ENCODE results near the gene DLG5. TPM values are rescaled to one million over a fixed set of nuclear protein-coding genes. Genes with fewer than 3 reads are reported as not detected.

DLG5 gene, protein sequence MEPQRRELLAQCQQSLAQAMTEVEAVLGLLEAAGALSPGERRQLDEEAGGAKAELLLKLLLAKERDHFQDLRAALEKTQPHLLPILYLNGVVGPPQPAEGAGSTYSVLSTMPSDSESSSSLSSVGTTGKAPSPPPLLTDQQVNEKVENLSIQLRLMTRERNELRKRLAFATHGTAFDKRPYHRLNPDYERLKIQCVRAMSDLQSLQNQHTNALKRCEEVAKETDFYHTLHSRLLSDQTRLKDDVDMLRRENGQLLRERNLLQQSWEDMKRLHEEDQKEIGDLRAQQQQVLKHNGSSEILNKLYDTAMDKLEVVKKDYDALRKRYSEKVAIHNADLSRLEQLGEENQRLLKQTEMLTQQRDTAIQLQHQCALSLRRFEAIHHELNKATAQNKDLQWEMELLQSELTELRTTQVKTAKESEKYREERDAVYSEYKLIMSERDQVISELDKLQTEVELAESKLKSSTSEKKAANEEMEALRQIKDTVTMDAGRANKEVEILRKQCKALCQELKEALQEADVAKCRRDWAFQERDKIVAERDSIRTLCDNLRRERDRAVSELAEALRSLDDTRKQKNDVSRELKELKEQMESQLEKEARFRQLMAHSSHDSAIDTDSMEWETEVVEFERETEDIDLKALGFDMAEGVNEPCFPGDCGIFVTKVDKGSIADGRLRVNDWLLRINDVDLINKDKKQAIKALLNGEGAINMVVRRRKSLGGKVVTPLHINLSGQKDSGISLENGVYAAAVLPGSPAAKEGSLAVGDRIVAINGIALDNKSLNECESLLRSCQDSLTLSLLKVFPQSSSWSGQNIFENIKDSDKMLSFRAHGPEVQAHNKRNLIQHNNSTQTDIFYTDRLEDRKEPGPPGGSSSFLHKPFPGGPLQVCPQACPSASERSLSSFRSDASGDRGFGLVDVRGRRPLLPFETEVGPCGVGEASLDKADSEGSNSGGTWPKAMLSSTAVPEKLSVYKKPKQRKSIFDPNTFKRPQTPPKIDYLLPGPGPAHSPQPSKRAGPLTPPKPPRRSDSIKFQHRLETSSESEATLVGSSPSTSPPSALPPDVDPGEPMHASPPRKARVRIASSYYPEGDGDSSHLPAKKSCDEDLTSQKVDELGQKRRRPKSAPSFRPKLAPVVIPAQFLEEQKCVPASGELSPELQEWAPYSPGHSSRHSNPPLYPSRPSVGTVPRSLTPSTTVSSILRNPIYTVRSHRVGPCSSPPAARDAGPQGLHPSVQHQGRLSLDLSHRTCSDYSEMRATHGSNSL (N-terminal part only)
- polyA plus RNA-seq (2013, experiment 1 of 2; ENCODE audit: insufficient read length) = 35.0 TPM
- 35.9 TPM for polyA plus RNA-seq (2013, experiment 2 of 2; ENCODE audit: insufficient read length)

DNA sequence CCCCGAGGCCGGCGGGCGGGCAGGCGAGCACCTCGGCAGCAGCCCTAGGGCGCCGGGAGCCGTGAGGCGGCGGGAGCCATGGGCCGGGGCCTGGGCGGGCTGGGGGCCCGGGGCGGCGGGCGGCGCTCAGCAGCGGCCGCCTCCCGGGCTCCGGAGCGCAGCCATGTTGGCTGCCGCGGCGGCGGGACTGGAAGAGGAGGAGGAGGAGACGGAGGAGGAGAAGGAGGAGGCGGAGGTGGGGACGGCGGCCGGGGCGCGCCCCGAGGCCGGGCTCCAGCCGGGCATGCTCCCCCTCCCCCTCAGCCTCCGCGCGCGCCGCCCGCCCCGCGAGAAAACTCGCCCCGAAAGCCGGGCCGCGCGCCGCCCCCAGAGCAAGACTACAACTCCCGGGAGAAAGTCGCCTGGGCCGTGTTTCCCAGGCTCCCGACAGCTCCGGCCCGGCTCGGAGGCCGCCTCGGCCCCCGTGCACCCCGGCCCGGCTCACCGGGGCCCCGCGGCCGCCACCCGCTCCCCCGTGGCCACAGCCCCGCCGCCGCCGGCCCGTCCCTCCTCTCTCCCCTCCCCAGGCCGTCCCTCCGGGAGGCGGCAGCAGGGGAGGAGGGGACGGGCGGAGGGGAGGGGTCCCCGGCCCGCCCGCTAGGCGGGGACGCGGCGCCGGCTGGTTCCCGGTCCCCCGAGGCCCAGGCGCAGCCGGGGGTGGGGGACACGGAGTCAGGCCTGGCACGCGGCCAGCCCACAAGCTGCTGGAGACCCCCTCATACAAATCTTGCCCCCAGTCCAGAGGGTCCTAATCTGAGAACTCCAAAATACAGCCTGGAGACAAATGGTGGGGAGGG is at the start of gene DLG5:
Gene DLG5 (minus strand): TSS at position 190 of the 836 bp plus-strand sequence. CDS start 235 bp downstream, outside the sequence.
- DNase-seq = peak; percentile 66

DNA sequence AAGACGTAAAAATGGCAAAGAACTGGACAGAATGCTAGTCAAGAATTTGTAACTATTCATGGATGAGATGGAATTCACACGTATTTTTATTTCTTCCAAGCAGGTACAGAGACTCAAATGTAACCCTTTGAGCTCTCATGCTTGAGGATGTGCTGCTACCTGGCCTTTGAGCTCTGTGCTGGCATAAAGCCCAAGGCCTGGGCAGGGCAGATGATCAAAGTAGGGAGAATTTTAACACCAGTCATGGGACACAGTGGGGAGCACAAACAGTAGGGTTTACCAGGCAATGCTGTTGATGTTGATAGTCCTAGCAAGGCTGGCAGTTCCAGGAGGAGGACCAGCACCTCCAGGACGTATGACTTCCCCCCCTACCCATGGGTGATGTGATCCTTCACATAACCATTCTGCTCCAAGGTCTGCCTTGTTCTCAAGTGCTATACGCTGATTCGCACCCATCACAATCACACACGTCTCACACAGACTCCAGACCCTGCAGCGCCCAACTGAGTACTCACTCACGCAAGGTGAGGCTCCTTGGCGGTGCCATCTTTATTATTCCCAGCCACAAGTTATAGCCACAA is 48.6 kb upstream of the DLG5 start:
- no peak for DNase-seq

DNA sequence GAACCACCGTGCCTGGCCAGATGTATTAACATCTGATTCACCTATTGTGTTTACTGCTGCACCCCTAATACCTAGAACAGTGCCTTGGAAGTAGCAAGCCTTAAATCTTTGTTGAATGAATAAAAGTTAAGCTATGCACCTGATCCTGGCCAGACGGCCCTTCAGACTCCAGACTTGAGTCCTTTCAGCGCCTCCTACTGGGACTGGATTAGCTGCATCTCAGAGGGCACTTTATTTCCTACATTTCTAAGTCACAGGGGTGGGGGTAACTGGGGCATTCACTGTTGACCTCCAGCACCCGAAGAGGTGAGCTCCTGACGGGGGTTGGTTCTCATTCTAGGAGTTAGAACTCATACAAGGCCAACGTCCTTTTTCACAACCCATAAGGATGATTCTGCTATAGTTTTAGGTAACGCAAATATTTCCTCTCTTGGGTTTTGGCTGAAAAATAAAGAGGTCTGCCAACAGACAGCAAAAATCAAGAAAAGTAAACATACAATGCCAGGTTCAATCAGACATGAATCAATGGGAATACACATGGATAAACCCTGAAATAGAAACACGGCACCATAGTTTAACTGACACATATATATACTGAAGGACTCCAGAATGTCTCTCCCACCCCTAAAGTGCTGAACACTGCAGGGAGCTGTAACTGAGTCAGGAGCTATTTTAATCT is 48.0 kb upstream of the DLG5 start:
- peak; percentile 47 for DNase-seq

DNA sequence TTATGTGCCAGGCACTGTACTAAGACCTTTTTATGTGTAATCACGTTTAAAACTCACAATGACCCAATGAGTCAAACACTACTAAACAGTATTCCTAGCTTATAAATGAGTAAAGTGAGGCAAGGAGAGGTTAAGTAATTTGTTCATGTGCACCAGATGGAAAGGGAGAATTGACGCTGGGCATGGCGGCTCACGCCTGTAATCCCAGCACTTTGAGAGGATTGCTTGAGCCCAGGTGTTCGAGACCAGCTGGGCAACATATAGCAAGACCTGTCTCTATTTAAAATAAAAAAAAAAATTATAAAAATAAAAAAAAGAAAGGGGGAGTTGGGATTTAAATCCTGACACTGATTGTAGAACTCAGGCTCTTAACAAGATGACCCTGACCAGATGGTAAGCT is 46.7 kb upstream of the DLG5 start:
- no peak for DNase-seq

DNA sequence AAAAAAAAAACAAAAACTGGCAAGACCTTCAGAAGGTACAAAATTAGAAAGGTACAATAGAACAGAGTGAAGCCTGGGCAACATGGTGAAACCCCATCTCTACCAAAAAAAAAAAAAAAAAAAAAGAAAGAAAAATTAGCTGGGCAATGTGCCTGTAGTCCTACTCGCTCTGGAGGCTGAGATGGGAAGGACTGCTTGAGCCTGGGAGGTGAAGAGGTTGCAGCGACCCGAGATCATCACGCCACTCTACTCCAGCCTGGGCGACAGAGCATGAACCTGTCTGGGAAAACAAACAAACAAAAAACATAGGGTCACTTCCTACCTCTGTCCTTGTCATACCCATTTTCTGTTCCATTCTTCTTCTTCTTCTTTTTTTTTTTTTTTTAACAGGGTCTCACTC is 45.6 kb upstream of the DLG5 start:
- no peak for DNase-seq

DNA sequence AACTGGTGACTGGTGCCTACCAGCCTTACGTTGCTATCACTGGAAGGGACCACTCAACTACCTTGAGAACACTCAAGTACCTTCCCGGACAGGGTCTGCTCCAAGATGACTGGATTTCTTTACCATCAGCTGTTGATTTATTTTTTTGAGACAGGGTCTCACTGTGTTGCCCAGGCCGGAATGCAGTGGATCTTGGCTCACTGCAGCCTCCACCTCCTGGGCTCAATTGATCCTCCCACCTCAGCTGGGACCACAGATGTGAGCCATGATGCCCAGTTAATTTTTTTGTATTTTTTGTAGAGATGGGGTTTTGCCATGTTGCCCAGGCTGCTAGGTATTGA is 45.2 kb upstream of the DLG5 start:
- DNase-seq = no peak

DNA sequence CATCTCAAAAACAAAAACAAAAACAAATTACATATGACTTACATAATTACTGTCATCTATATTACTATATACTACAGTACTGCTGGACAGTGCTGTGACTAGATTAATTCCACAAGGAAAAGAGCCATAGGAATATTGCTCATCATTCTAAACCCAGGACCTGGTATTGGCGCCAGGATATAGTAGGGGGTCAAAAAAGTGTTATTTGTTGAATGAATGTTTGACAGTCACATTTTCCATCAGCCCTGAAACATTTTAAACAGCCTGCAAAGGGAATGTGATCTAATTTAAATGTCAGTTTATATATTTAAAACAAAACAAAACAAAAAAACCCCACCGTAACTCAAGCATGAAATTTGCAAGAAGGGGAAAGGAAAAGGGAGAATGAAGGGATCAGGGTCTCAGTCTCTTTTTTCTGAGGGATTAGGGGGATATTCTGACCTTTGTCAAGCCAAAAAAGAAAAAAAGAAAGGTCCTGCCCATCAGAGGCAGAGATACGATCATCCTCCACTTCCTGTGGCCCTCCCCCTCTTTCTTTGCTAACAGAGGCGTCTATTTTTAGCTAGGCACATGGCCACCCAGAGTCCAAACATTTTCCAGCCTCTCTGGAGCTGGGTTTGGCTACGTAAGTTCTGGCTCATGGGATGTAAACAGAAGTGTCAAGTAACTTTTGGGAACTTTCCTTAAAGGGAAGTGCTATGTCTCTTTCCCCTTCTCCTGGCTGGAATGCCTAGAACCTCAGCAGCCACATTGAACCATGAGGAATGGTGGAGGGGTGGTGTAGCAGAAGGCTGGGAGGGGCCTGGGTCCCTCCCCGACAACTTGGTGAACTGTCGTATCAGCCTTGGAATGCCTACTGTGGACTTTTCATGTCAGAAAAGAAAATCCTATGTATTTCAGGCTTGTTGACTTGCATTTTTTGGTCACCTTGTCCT is 44.6 kb upstream of the DLG5 start:
- DNase-seq = peak; percentile 94

DNA sequence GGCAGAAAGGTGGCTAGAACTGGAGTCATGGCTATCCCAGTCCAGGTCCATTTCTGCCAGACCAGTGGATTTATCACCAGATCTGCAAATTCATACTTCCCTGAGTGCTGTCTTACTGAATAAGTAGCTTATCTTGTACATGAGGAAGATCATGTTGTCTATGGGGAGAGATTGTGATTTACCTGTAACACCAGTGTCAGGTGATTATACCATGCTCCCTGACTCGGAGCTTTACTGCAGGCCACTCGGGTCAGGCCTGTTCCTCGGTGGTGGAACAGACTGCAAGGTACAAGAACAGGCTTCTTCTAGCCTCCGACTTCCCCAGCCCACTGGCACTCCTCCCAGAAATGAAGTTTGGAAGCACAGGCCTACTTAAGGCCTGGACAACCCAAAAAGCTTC is 42.6 kb upstream of the DLG5 start:
- no peak for DNase-seq

DNA sequence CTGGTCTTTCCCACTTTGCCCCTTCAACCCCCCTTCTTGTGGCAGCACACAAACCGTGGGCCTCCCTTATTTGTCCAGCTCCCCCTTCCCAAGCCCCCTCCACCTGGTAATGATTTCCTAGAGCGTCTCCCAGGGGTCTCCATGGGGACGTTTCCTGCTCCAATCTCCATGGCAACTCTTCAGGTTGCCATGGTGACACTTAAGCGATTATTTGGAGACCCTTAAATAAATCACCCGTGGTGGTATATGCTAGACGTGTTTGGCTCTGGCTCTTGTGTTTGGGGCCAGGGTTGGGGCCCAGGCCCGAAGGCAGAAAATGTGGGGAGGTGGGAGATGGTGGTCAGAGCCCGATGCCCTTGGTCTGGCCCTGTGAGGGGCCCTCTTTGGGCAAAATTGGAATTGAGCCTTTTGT is 41.1 kb upstream of the DLG5 start:
- no peak for DNase-seq

DNA sequence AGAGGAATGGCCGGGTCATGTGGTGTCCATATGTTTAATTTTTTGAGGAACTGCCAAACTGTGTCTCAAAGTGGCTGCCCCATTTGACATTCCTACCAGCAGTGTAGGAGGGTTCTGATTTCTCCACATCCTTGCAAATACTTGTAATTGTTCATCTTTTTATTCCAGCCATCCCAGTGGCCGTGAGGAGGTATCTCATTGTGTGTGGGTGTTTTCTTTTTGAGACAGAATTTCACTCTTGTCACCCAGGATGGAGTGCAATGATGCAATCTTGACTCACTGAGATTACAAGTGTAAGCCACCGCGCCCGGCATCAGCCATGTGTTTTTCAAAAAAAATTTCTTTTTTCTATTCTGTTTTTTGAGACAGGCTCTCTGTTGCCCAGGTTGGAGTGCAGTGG is 38.7 kb upstream of the DLG5 start:
- DNase-seq = peak; percentile 85

DNA sequence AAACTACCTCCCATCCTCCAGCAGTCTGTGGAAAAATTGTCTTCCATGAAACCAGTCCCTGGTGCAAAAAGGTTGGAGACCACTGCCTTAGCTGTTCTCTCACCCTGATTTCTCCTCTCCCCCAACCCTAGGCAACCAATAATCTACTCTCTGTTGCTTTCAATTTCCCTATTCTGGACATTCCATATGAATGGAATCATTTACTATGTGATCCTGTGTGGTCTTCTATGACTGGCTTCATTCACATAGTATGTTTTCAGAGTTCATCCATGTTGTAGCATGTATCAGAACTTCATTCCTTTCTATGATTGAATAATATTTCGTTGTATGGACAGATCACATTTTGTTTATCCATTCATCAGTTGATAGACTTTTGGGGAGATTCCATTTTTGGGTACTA is 38.3 kb upstream of the DLG5 start:
- DNase-seq = peak; percentile 53

DNA sequence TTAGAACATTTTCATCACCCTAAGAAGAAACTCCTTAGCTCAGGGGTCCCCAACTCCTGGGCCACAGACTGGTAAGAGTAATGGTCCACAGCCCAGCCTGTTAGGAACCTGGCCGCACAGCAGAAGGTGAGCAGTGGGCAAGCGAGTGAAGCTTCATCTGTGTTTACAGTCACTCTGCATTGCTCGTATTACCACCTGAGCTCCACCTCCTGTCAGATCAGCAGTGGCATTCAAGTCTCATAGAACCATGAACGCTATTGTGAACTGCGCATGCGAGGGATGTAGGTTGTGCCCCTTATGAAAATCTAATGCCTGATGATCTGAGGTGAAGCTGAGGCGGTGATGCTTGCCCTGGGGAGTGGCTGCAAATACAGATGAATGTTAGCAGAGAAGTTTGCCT is 37.3 kb upstream of the DLG5 start:
- DNase-seq = no peak

DNA sequence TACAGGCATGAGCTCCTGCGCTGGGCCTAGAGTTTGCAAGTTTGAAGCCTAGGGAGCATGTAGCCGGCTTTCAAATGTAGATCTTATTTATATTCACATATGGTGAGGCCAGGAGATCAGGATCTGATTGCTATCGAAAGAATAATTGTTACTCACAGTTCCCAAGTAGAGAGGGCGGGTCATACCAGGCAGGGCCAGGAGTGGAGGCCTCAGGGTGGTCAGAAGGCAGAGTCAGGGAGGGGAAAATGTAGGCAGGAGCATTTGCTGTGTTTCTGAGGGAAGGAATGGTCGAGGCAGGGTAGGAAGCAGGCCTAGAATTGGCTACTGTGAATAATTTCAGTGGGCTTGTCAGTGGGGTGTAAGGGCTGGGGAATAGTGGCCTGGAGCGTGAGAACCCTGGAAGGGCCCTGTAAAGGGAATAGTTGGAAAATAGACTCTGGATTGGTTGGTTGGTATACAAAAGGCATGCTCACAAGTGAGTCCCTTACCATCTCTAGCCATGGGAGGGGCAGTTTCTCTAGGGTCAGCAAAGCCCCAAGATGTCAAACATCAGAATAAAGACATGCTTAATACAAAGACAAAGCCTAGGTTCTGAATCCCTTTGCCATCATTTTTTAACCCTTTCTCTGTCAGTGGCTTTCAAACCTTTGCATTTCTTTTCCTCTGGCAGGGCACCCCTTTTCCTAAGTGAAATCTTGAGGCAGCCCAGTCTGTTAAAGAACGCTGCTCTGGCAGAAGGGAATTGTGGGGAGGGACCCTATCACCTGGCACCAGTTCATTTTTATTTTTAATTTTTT is 36.0 kb upstream of the DLG5 start:
- no peak for DNase-seq

DNA sequence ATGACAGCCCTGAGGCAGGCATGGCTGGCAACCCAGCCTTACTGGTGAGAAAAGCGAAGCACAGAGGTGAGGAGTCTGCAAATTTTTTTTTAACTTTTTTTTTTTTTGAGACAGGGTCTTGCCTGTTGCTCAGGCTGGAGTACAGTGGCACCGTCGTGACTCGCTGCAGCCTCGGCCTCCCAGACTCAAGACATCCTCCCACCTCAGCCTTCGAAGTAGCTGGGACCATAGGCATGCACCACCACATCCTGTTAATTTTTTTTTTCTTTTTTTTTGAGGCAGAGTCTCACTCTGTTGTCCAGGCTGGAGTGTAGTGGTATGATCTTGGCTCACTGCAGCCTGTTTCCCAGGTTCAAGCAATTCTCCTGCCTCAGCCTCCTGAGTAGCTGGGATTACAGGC is 35.1 kb upstream of the DLG5 start:
- DNase-seq = no peak

DNA sequence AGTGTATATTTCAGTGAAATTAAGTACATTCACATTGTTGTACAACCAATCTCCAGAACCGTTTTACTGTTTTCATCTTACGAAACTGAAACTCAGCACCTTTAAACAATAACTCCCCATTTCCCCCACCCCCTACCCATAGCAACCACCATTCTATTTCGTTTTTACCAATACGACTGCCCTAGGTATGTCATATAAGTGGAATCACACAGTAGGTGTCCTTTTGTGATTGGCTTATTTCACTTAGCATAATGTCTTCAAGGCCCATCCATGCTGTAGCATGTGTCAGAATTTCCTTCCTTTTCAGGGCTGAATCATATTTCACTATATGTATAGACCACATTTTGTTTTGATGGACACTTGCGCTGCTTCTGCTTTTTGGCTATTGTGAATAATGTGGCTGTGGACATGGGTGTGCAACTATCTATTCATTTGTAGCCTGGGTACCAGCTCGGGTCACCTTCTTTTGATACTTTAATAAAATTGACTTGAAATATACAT is 34.3 kb upstream of the DLG5 start:
- no peak for DNase-seq

DNA sequence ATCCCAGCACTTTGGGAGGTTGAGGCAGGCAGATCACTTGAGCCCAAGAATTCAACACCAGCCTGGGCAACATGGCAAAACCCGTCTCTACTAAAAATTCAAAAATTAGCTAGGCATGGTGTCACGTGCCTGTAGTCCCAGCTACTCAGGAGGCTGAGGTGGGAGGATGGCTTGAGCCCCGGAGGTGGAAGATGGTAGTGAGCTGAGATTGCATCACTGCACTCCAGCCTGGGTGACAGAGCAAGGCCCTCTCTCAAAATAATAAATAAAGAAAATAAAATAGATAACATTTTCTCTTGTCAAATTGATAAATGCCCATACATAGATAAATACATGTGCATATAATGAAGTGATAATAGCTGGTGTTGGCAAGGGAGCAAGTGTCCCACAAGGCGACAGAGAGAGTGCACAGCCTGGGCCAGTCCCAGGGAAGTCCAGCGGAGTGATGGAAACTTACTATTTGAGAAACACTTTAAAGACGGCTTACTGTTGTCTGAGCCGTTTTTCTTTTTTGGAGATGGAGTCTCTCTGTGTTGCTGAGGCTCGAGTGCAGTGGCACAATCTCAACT is 33.4 kb upstream of the DLG5 start:
- DNase-seq = no peak

DNA sequence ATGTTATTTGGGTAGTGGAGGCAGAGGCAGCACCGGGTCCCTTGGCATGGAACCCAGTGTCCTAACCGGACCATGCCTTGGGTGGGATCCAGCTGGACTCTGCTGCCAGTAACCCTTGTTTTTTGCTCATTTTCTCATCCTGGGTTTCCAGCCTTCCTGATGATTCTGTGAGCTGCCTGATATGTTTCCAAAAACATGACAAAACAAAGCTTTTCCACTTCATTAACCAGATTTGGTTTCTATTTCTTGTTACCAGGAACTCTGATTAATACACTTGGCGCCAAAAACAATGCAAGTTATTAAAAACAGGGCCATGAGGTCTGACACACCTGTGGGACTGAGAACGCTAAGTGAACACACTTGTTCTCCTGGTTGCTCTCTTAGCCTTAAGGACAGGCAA is 32.8 kb upstream of the DLG5 start:
- no peak for DNase-seq

DNA sequence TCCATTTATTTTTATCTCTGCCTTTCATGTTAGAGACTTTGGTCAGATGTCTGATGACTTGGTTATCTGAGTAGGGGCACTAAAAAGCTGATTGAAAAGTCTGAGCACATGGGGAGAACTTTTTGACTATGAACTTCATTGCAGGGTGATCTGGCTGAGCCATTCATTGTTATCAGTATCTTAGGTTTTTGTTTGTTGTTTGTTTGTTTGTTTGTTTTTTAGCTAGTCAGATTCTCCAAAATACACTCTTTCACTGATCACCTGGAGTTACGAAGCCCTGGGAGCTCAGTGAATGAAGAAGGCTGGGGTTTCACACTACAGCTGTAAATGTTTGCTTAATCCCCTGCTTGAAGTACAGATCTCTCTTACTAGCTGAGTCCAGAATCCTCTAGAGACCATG is 28.6 kb upstream of the DLG5 start:
- no peak for DNase-seq
